ENCODE data around the gene ISG20L2. TPM values are rescaled to one million over a fixed set of nuclear protein-coding genes. Genes with fewer than 3 reads are reported as not detected.

The ISG20L2 gene
- total and polyA plus RNA-seq, 2 donors (not counting 1 experiment from before 2014, with no cell fraction given) = 5.8 to 23.6 TPM

DNA sequence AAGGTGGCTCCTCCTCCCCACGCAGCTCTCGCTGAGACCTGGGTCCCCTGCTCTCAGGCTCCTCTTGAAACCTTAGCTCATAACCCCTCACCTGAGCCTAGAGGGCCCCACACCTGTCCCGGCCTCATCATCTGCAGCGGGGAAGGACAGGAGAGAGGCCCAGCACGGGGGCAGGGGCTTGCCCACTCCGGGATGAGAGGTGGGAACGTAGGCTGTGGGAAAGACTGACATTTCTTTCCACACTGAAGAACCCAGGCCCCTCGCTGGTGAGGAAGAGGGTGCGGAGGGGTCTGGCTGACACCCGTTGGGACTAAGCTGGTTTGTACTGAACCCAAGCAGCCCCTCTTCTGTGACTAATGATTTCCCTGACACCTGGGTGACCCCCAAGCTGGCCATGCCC lies 37.4 kb downstream of the ISG20L2 start:
- no peaks in the 10 kb centered on the region for H3K79me2 ChIP-seq (ENCODE audit: control insufficient read depth, insufficient read depth, low read length)
- no peaks in the 10 kb centered on the region for H4K20me1 ChIP-seq (ENCODE audit: control insufficient read depth, extremely low read depth, insufficient read depth, low read length)
- H2AFZ ChIP-seq (ENCODE audit: low read length) = no peak overlapping the region
- H3K4me2 ChIP-seq (ENCODE audit: extremely low read depth, insufficient read depth, low read length) = no peak overlapping the region
- no peaks in the 10 kb centered on the region for H3K36me3 ChIP-seq (ENCODE audit: control insufficient read depth, insufficient read depth, low read length)
- H3K4me1 ChIP-seq (ENCODE audit: control insufficient read depth, extremely low read depth, insufficient read depth, low read length) = peaks cover 15% of the 10 kb centered on the region
- DNase-seq (ENCODE audit: low read depth in 2 of 2) = no peak
- no peaks in the 10 kb centered on the region for H3K9me3 ChIP-seq (ENCODE audit: control insufficient read depth, insufficient read depth, low read depth, low read length)
- no peak overlapping the region for H3K9ac ChIP-seq (ENCODE audit: insufficient read depth, low read length)
- no peaks in the 10 kb centered on the region for H3K27me3 ChIP-seq (ENCODE audit: control insufficient read depth, insufficient read depth, low read length)
- no peak overlapping the region for H3K4me3 ChIP-seq (replicated peaks in 1 of 4; ENCODE audit: control extremely low read depth in 1 of 4, insufficient read depth in 1 of 4, low read depth in 3 of 4, low read length in 4 of 4)
- no peak overlapping the region for H3K27ac ChIP-seq (ENCODE audit: insufficient read depth, low read length)
- TF ChIP-seq, protein P1, sequence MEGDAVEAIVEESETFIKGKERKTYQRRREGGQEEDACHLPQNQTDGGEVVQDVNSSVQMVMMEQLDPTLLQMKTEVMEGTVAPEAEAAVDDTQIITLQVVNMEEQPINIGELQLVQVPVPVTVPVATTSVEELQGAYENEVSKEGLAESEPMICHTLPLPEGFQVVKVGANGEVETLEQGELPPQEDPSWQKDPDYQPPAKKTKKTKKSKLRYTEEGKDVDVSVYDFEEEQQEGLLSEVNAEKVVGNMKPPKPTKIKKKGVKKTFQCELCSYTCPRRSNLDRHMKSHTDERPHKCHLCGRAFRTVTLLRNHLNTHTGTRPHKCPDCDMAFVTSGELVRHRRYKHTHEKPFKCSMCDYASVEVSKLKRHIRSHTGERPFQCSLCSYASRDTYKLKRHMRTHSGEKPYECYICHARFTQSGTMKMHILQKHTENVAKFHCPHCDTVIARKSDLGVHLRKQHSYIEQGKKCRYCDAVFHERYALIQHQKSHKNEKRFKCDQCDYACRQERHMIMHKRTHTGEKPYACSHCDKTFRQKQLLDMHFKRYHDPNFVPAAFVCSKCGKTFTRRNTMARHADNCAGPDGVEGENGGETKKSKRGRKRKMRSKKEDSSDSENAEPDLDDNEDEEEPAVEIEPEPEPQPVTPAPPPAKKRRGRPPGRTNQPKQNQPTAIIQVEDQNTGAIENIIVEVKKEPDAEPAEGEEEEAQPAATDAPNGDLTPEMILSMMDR (conservative IDR thresholded peaks at IDR 0.05 in 1 of 2, IDR thresholded peaks at IDR 0.05 in 1 of 2; ENCODE audit: low read depth in 1 of 2, low read length in 2 of 2) = no peak
- TF ChIP-seq EZH2 (IDR thresholded peaks at IDR 0.05; ENCODE audit: low read length, missing control alignments) = no peak

DNA sequence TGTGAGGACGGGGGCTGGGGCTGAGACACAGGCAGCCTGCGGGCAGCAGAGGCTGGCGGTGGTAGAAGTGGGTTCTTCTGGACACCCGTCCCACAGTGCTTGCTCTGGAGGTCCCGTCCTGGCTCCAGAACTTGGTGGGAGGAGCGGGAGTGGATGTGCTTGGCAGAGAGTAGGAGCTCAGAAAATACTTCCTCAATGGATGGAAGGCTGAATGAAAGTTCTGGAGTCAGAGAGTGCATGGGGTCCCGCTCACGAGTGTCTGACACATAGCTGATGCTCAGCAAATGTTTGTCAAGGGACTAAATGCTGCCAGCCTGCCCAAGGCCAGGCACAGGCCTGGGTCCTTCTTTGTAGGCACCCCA lies 37.9 kb downstream of the ISG20L2 start:
- Histone ChIP-seq H2AFZ (ENCODE audit: low read length) (no peak overlapping the region), H3K27me3 (ENCODE audit: control insufficient read depth, insufficient read depth, low read length) (no peaks in the 10 kb centered on the region), H3K36me3 (ENCODE audit: control insufficient read depth, insufficient read depth, low read length) (no peaks in the 10 kb centered on the region), H3K9me3 (ENCODE audit: control insufficient read depth, insufficient read depth, low read depth, low read length) (no peaks in the 10 kb centered on the region), H3K79me2 (ENCODE audit: control insufficient read depth, insufficient read depth, low read length) (no peaks in the 10 kb centered on the region), H3K4me2 (ENCODE audit: extremely low read depth, insufficient read depth, low read length) (no peak overlapping the region), H3K27ac (ENCODE audit: insufficient read depth, low read length) (no peak overlapping the region), H3K4me1 (ENCODE audit: control insufficient read depth, extremely low read depth, insufficient read depth, low read length) (peaks cover 15% of the 10 kb centered on the region), H3K4me3 (replicated peaks in 1 of 4; ENCODE audit: control extremely low read depth in 1 of 4, insufficient read depth in 1 of 4, low read depth in 3 of 4, low read length in 4 of 4) (no peak overlapping the region), H4K20me1 (ENCODE audit: control insufficient read depth, extremely low read depth, insufficient read depth, low read length) (no peaks in the 10 kb centered on the region), H3K9ac (ENCODE audit: insufficient read depth, low read length) (no peak overlapping the region)
- no peak for DNase-seq (ENCODE audit: low read depth in 2 of 2)
- no peak for TF ChIP-seq EZH2 (IDR thresholded peaks at IDR 0.05; ENCODE audit: low read length, missing control alignments)
- TF ChIP-seq, protein P1 (conservative IDR thresholded peaks at IDR 0.05 in 1 of 2, IDR thresholded peaks at IDR 0.05 in 1 of 2; ENCODE audit: low read depth in 1 of 2, low read length in 2 of 2) = no peak

DNA sequence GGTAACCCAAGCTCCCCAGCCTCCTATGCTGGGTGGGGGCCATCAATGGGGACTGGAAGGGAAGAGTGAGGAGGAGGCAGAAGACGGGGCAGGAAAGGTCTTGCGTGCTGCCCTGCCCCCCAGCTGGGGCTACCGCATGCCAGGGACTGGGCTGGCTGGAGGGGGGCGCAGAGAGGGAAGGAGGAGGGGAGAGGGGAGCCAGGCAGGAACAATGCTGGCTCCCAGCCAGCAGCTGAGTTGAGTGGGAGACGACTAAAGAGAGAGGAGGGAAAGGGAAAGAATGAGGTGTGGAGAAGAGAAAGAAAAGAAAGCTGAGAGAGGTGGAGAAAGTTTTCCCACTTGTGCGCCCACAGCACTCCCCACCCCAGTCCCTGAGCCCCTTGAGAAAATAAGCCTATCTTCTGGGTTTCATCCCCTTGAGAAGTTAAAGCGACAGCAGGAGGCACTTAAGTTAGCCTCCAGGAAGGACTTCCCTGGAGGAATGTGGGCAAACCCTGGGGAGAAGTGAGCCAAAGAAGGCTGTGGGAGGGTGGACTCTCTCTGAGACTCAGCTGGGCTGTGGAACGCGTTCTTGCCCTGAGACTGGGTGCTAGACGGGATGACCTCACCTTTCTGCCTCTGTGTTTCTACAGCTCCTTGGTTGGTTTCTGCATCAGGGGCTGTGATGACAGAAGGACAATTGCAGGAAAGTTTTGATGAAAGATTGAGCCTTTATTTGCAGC lies 38.5 kb downstream of the ISG20L2 start:
- no peaks in the 10 kb centered on the region for H3K79me2 ChIP-seq (ENCODE audit: control insufficient read depth, insufficient read depth, low read length)
- H3K9me3 ChIP-seq (ENCODE audit: control insufficient read depth, insufficient read depth, low read depth, low read length) = no peaks in the 10 kb centered on the region
- H3K4me1 ChIP-seq (ENCODE audit: control insufficient read depth, extremely low read depth, insufficient read depth, low read length) = peaks cover 15% of the 10 kb centered on the region
- H4K20me1 ChIP-seq (ENCODE audit: control insufficient read depth, extremely low read depth, insufficient read depth, low read length) = no peaks in the 10 kb centered on the region
- no peak overlapping the region for H3K9ac ChIP-seq (ENCODE audit: insufficient read depth, low read length)
- no peak overlapping the region for H3K27ac ChIP-seq (ENCODE audit: insufficient read depth, low read length)
- H3K4me2 ChIP-seq (ENCODE audit: extremely low read depth, insufficient read depth, low read length) = peak overlapping the region; percentile 93
- H2AFZ ChIP-seq (ENCODE audit: low read length) = no peak overlapping the region
- H3K27me3 ChIP-seq (ENCODE audit: control insufficient read depth, insufficient read depth, low read length) = no peaks in the 10 kb centered on the region
- TF ChIP-seq, protein P1 (conservative IDR thresholded peaks at IDR 0.05 in 1 of 2, IDR thresholded peaks at IDR 0.05 in 1 of 2; ENCODE audit: low read depth in 1 of 2, low read length in 2 of 2) = no peak
- no peak for TF ChIP-seq EZH2 (IDR thresholded peaks at IDR 0.05; ENCODE audit: low read length, missing control alignments)
- DNase-seq (ENCODE audit: low read depth in 2 of 2) = peak in 1 of 2 donors; percentile 44
- H3K36me3 ChIP-seq (ENCODE audit: control insufficient read depth, insufficient read depth, low read length) = no peaks in the 10 kb centered on the region
- peak overlapping the region in 3 of 4 experiments; percentile 22 to 49 (median 25) for H3K4me3 ChIP-seq (replicated peaks in 1 of 4; ENCODE audit: control extremely low read depth in 1 of 4, insufficient read depth in 1 of 4, low read depth in 3 of 4, low read length in 4 of 4)

Measured in fibroblast of lung (primary cell).